HG02870 (cell line): ENCODE measurements around the gene AGXT.

Experiments used
- ATAC-seq: cut with Tn5 transposase; IDR thresholded peaks from one replicate; pipeline ENCODE4 v1.9.1; 2021; ENCODE audit warnings: mild to moderate bottlenecking, moderate library complexity; ENCODE audit not compliant: unreplicated experiment

The AGXT gene

GRCh38 chr2:240884221-240884620, 15.6 kb downstream of the AGXT start:
- no peak for ATAC-seq

- ATAC-seq, result no peak
These were observed 16.1 kb downstream of the AGXT start for GRCh38 chr2:240884745-240885144.

DNA sequence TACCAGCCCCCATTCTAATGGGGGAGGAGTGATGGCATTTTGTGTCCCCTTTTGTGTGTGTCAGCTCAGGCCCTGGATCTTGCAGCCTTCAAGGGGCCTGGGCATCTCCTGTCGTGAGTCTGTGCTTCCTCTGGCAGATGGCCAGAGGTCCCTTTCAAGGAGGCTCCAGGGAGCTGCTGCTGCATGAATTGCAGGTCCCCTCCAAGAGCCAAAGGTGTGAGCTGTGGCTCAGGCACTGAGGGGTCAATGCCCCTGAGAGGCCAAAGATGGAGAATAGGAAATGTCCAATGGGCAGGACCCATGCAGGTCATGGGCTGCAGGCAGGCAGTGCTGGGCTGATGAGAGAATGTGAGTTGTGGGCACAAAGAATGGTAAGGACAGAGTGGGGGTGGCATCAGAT, 16.9 kb downstream of the AGXT start:
- no peak for ATAC-seq

DNA sequence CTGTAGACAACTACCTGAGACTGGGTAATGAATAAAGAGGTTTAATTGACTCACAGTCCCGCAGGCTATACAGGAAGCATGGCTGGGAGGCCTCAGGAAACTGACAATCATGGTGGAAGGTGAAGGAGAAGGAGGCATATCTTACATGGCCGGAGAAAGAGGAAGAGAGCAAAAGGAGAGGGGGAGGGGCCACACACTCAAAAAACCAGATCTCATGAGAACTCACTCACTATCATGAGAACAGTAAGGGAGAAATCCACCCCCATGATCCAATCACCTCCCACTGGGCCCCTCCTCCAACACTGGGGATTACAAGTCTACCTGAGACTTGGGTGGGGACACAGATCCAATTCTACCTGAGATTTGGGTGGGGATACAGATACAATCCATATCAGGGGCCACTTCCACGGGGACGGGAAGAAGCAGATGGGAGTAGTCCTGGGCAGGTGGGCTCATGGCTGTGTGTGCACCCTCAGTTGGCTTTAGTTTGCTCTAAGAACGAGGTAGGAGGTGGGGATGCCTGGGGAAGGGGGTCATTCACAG, 17.5 kb downstream of the AGXT start:
- no peak for ATAC-seq

- ATAC-seq, result no peak
These were observed 18.3 kb downstream of the AGXT start for GRCh38 chr2:240886678-240887609.

- no peak for ATAC-seq
These were observed 19.0 kb downstream of the AGXT start for GRCh38 chr2:240887631-240888030.

DNA sequence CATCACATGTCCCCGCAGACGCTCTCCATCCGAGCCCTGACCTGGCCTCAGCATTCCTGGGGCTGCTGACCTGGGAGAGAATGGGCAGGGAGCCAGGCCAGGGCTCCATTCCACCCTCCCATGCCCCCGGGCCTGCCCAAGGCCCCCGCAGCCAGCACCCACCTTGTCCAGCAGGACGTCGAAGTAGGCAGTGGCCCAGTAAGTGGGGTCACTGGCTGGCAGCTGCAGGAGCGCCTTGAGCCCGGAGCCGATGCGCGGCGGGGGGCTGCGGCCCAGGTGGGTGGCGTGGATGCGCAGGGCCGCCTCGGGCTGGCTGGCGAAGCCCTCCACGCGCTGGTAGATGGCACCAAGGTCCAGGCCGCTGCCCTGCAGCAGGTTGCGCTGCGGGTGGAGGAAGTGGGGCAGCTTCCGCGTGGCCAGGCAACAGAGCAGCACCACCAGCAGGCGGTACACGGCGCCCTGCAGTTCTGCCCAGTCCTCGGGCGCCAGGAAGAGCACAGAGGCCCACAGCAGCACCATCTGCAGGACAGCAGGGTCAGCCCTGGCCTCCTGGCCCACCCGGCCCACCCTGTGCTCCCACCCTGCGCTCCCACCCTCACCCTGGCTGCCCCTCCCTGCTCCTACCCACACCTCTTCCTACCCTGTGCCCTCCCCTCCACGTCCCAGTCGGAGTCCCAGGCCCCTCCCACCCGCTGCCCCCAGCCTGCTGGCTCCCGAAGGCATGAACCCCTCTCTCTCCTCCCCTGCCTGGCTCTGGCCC, 19.7 kb downstream of the AGXT start:
- ATAC-seq, result no peak

GRCh38 chr2:240888890-240889573, 20.4 kb downstream of the AGXT start:
- no peak for ATAC-seq

GRCh38 chr2:240889601-240890560, 21.3 kb downstream of the AGXT start:
- ATAC-seq, result no peak

DNA sequence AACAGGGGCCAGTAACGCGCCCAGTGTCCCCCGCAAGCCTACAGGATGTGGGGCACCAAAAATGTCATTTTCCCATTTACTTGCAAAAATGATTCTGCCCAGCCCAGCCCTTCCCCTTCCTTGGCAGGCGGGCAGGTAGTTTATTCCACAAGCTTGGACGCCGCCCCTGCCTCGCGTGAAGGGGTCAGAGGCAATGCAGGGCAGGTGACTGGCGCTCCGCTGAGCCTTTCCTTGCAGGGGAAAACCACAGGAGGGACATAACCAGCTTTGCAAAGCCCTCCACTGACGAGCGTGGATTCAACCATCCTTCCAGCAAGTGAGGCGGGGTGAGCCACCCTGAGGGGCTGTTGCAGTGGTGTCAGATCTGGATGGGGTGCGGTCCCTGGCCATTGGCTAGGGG, 22.1 kb downstream of the AGXT start:
- no peak for ATAC-seq

GRCh38 chr2:240891492-240892340, 23.1 kb downstream of the AGXT start:
- no peak for ATAC-seq

GRCh38 chr2:240892356-240892755, 23.7 kb downstream of the AGXT start:
- no peak for ATAC-seq

GRCh38 chr2:240892925-240893324, 24.3 kb downstream of the AGXT start:
- ATAC-seq, result no peak

DNA sequence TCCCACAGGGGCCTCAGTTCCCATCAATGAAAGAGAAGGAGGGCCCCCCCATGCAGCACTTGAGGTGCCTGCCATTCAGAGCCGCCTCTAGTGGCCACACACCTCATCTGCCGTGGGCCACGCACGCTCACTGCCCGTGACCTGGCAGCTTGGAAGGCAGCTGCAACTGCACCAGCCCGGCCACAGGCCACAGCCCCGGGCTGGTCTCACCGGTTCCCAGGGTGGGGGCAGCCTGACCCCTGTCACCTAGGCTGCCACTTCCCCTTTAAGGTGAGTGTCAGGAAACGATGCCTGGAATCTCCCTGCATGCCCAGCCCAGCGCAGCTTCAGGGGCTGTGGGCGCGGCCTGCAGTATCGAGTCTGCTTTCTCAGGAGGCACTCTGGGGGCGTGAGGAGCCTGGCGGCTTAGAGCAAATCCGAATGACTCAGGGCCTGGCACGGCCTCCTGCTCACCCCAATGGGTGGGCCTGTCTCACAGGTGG, 24.8 kb downstream of the AGXT start:
- no peak for ATAC-seq

- no peak for ATAC-seq
These were observed 25.4 kb downstream of the AGXT start for GRCh38 chr2:240894006-240894405.

GRCh38 chr2:240894836-240895558, 26.4 kb downstream of the AGXT start:
- ATAC-seq, result no peak

- ATAC-seq, result no peak
These were observed 27.2 kb downstream of the AGXT start, which contains the start of gene MAB21L4 for GRCh38 chr2:240895656-240896388. MAB21L4 (minus strand) TSS chr2:240896156; CDS start chr2:240895997, 159 bp downstream.
